Smooth muscle cell (in vitro differentiated cells): Measurements from ENCODE around the gene WNT7B. TPM values are rescaled to one million over a fixed set of nuclear protein-coding genes. Genes with fewer than 3 reads are reported as not detected.

ENCODE experiments used
- DNase-seq: peaks from one replicate; lab custom pipeline; 2025; ENCODE audit not compliant: unreplicated experiment; lab: John Stamatoyannopoulos, UW
- H2AFZ ChIP-seq: fragments of 200-600 bp; sonication (generic); 2 replicates; pipeline ENCODE4 v1.6.0; 2016; ENCODE audit warnings: antibody characterized with exemption, low read depth, mild to moderate bottlenecking
- H3F3A ChIP-seq: fragments of 200-600 bp; sonication (generic); 2 replicates; pipeline ENCODE4 v1.6.0; 2017; ENCODE audit warnings: antibody characterized with exemption, low read depth
- H3K27ac ChIP-seq: fragments of 200-600 bp; sonication (generic); 2 replicates; pipeline ENCODE4 v1.5.1; 2016; ENCODE audit warnings: low read depth, mild to moderate bottlenecking
- H3K27me3 ChIP-seq: fragments of 200-600 bp; sonication (generic); 2 replicates; pipeline ENCODE4 v1.6.1; 2016; ENCODE audit warnings: low read depth, mild to moderate bottlenecking
- H3K36me3 ChIP-seq: fragments of 200-600 bp; sonication (generic); 2 replicates; pipeline ENCODE4 v1.5.1; 2016; ENCODE audit warnings: low read depth
- H3K4me1 ChIP-seq: fragments of 200-600 bp; sonication (generic); 2 replicates; pipeline ENCODE4 v1.5.1; 2016; ENCODE audit warnings: low read depth
- H3K4me2 ChIP-seq: fragments of 200-600 bp; sonication (generic); 2 replicates; pipeline ENCODE4 v1.6.0; 2016; ENCODE audit warnings: mild to moderate bottlenecking
- H3K4me3 ChIP-seq: fragments of 200-600 bp; sonication (generic); 2 replicates; pipeline ENCODE4 v1.5.1; 2016; ENCODE audit warnings: mild to moderate bottlenecking
- H3K79me2 ChIP-seq: fragments of 200-600 bp; sonication (generic); 2 replicates; pipeline ENCODE4 v1.6.0; 2016; ENCODE audit warnings: low read depth, mild to moderate bottlenecking
- H3K9ac ChIP-seq: fragments of 200-600 bp; sonication (generic); 2 replicates; pipeline ENCODE4 v1.6.0; 2016; ENCODE audit warnings: low read depth
- H3K9me3 ChIP-seq: fragments of 200-600 bp; sonication (generic); replicated peaks from 2 replicates; pipeline ENCODE4 v1.5.1; 2016; ENCODE audit warnings: low read depth
- H4K20me1 ChIP-seq: fragments of 200-600 bp; sonication (generic); 2 replicates; pipeline ENCODE4 v1.6.0; 2016; ENCODE audit warnings: low read depth
- WGBS: methylation state at CpG from one replicate; pipeline ENCODE4 v1.1.7; 2016; ENCODE audit warnings: low lambda C conversion rate; 5-methylcytosine and 5-hydroxymethylcytosine counted together
- polyA plus RNA-seq: library from polyadenylated mRNA; unstranded; fragments of >200 nt; fragmentation: Nextera tagmentation; extraction: Ambion mirVana; gene quantifications from 2 replicates; pipeline ENCODE4 v1.2.1, GENCODE V29; 2016
- total RNA-seq: library from RNA; depleted of rRNA; stranded (reverse); fragments of >200 nt; gene quantifications from 2 replicates; pipeline ENCODE4 v1.2.3, GENCODE V29; 2014
- TF ChIP-seq, protein P1 (sequence below): fragments of 200-600 bp; sonication (generic); IDR thresholded peaks from 2 replicates; pipeline ENCODE4 v1.5.1; 2017; ENCODE audit warnings: borderline replicate concordance, mild to moderate bottlenecking, antibody characterized with exemption; ENCODE audit not compliant: insufficient read depth, poor library complexity, severe bottlenecking

WNT7B gene
- total and polyA plus RNA-seq, 2 experiments from 2014 or later: 0.69 to 1.6 TPM

DNA sequence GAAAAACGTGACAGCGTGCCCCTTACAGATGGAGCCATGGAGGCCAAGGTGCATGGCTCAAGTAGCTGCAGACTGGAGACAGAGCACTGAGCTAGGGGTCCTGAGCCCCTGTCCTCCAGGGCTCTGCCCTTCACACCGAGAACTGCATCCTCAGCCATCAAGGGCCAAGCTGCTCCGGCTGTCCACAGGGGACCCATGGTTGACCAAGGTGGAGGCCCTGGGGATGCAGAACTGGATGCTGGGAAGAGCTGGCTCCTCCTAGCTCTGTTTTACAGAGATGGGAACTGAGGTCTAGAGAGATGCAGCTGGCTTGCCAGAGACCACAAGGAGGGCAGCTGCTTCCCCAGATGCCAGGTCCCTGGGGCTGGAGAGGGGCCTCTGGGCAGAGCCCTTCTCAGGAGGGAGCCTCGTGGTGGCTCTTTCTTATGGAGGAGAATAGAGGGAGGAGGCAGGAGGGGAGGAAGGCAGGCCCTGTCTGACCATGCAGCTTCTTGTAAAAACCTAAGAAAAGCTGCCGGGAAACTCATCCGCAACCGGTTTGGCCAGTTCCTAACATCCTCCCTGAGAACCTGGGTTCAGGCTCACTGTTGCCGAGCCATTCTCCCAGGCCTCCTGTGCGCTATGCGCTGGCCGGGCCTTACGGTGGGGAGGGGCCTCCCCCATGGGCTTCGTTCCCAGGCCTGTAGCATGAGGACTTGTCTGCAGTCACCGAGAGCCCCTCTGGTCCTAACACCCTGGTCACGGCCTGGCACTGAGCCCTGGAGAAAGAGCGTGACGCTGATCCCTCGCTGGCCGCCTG lies 80.6 kb downstream of the WNT7B start:
- H2AFZ ChIP-seq: no peak overlapping the region
- no peaks in the 10 kb centered on the region for H4K20me1 ChIP-seq
- no peaks in the 10 kb centered on the region for H3K9me3 ChIP-seq
- H3K4me2 ChIP-seq: no peak overlapping the region
- WGBS: 59% methylated on average over 20 of the region's 20 CpGs
- H3K4me1 ChIP-seq: no peaks in the 10 kb centered on the region
- no peaks in the 10 kb centered on the region for H3K27me3 ChIP-seq
- no peaks in the 10 kb centered on the region for H3K79me2 ChIP-seq
- H3K4me3 ChIP-seq: no peak overlapping the region
- no peak for DNase-seq
- no peaks in the 10 kb centered on the region for H3K36me3 ChIP-seq
- no peak overlapping the region for H3K27ac ChIP-seq
- H3K9ac ChIP-seq: no peak overlapping the region
- no peaks in the 10 kb centered on the region for H3F3A ChIP-seq
- TF ChIP-seq, protein P1, sequence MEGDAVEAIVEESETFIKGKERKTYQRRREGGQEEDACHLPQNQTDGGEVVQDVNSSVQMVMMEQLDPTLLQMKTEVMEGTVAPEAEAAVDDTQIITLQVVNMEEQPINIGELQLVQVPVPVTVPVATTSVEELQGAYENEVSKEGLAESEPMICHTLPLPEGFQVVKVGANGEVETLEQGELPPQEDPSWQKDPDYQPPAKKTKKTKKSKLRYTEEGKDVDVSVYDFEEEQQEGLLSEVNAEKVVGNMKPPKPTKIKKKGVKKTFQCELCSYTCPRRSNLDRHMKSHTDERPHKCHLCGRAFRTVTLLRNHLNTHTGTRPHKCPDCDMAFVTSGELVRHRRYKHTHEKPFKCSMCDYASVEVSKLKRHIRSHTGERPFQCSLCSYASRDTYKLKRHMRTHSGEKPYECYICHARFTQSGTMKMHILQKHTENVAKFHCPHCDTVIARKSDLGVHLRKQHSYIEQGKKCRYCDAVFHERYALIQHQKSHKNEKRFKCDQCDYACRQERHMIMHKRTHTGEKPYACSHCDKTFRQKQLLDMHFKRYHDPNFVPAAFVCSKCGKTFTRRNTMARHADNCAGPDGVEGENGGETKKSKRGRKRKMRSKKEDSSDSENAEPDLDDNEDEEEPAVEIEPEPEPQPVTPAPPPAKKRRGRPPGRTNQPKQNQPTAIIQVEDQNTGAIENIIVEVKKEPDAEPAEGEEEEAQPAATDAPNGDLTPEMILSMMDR: no peak

DNA sequence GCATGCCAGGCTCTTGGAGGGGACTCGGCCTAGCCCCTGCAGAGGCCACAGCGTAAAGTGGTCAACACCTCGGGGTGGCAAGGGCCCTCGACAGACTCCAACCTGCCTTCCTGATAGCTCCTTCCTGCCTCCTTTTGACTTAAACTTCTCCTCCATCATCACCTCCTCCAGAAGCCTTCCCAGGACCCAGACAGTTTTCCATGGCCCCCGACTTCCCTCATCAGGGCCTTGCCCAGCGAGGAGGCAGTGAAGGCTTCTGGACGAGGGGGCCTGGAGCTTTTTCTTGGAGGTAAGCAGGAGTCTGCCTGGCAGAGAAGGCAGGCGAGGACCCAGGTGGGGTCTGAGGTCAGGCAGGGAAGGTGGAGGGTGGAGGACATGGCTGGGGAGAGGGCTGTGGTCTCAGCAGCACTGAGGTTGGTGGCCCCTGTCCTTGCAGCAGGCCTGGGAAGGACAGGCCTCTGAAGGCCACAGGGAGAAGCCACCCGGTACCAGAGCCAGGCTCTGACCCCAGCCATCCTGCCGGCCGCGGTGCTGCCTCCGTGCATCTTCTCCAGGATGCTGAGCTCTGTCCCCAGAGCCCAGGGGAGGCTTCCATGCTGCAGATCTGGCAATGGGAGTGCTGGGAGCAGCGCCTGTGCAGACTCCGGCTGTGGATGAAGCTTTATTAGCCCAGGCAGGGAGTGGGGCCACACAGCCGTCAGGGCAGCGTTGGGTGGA lies 81.4 kb downstream of the WNT7B start:
- H3K27me3 ChIP-seq: no peaks in the 10 kb centered on the region
- no peak overlapping the region for H3K27ac ChIP-seq
- no peaks in the 10 kb centered on the region for H3K4me1 ChIP-seq
- H4K20me1 ChIP-seq: no peaks in the 10 kb centered on the region
- TF ChIP-seq, protein P1: no peak
- H2AFZ ChIP-seq: no peak overlapping the region
- no peak overlapping the region for H3K4me2 ChIP-seq
- no peaks in the 10 kb centered on the region for H3K79me2 ChIP-seq
- no peak overlapping the region for H3K4me3 ChIP-seq
- DNase-seq: no peak
- no peak overlapping the region for H3K9ac ChIP-seq
- WGBS: 97% methylated on average over 17 of the region's 17 CpGs
- no peaks in the 10 kb centered on the region for H3K9me3 ChIP-seq
- H3K36me3 ChIP-seq: no peaks in the 10 kb centered on the region
- H3F3A ChIP-seq: no peaks in the 10 kb centered on the region

DNA sequence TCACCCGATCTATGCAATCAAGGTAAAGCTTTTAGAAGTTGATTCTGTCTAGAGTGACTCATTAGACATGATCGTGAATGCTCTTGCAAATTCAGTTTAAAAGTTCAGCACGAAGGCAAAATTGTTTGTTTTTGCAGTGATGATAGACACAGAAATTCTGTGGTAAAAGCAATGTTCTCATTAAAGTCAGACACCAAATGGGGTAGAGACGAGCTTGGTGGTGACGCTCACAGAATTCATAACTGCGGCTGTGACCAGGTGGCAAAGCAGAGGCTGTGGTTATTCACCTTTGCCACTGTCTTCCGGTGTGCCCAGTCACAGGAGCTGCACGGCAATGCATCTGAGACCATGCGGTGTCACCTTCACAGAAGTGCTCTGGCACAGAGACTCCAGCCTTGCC lies 83.4 kb downstream of the WNT7B start:
- Histone ChIP-seq H3K4me1 (no peaks in the 10 kb centered on the region), H3K27me3 (no peaks in the 10 kb centered on the region), H3K4me3 (no peak overlapping the region), H4K20me1 (no peaks in the 10 kb centered on the region), H3F3A (no peaks in the 10 kb centered on the region), H3K27ac (no peak overlapping the region), H3K9ac (no peak overlapping the region), H3K79me2 (no peaks in the 10 kb centered on the region), H3K36me3 (no peaks in the 10 kb centered on the region), H2AFZ (no peak overlapping the region), H3K4me2 (no peak overlapping the region), H3K9me3 (no peaks in the 10 kb centered on the region)
- TF ChIP-seq, protein P1: no peak
- WGBS: 64% methylated on average over 9 of the region's 9 CpGs
- DNase-seq: no peak
